Stimulated activated effector memory CD8-positive, alpha-beta T cell treated with anti-CD3 and anti-CD28 coated beads, Interleukin-12 subunit alpha, Interleukin-12 subunit beta, amount 100 ng/mL, for 72 hours (primary cell): ENCODE data around the gene CPA4.
A peak's percentile ranks its signal among the peaks of the same experiment; 100 is the strongest.

Experiments
- ATAC-seq: fragments of 150-1000 bp; cut with Tn5 transposase; 2 replicates; pipeline ENCODE4 v1.10.0; 2021
- DNase-seq, 2 donors: peaks; one replicate each; pipeline ENCODE4 v3.0.0; 2021 to 2022; ENCODE audit warnings: low spot score in 2 of 2
- H3K27ac Mint-ChIP-seq: one replicate; pipeline ENCODE4 v1.8.0; 2022; ENCODE audit warnings: mild to moderate bottlenecking, mixed read lengths
- H3K36me3 Mint-ChIP-seq: one replicate; pipeline ENCODE4 v1.8.0; 2022; ENCODE audit warnings: mild to moderate bottlenecking, mixed read lengths
- H3K4me1 Mint-ChIP-seq: one replicate; pipeline ENCODE4 v1.8.0; 2022; ENCODE audit warnings: mixed read lengths
- H3K4me3 Mint-ChIP-seq: one replicate; pipeline ENCODE4 v1.8.0; 2022; ENCODE audit warnings: mild to moderate bottlenecking, mixed read lengths
- H3K9me3 Mint-ChIP-seq: one replicate; pipeline ENCODE4 v1.8.0; 2022; ENCODE audit warnings: mixed read lengths

CPA4 gene

GRCh38 chr7:130369110-130369711 lies 76.2 kb downstream of the CPA4 start:
- H3K27ac Mint-ChIP-seq, result peak overlapping the region; percentile 48
- peaks cover 12% of the 10 kb centered on the region for H3K4me1 Mint-ChIP-seq
- peak overlapping the region; percentile 57 for H3K4me3 Mint-ChIP-seq
- H3K9me3 Mint-ChIP-seq, result no peaks in the 10 kb centered on the region
- no peak for DNase-seq
- H3K36me3 Mint-ChIP-seq, result no peaks in the 10 kb centered on the region
- ATAC-seq, result peak; percentile 23

- no peaks in the 10 kb centered on the region for H3K36me3 Mint-ChIP-seq
- H3K9me3 Mint-ChIP-seq, result no peaks in the 10 kb centered on the region
- no peak overlapping the region for H3K27ac Mint-ChIP-seq
- no peak for DNase-seq
- no peak for ATAC-seq
- H3K4me1 Mint-ChIP-seq, result peaks cover 12% of the 10 kb centered on the region
- H3K4me3 Mint-ChIP-seq, result no peak overlapping the region
These were observed 77.0 kb downstream of the CPA4 start for GRCh38 chr7:130369831-130370550.

DNA sequence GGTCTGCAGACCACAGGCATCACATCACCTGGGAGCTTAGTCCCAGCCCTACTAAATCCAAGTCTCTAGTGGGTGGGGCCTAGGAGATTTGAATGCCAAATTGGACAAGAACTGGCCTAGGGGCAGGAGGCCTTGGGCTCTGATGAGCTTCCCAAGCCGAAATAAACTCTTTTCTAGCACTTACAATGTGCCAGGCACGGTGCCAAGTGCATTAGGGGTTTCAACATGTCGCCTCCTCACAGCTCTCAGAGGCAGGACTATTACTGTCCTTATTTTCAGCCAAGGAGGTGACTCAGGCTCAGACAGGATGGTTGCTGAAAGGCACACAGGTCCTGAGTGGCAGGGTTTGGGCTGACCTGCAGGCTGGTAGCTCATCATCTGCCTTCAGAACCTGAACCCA lies 78.1 kb downstream of the CPA4 start:
- no peak for ATAC-seq
- Mint-ChIP-seq H3K27ac (no peak overlapping the region), H3K4me1 (peaks cover 12% of the 10 kb centered on the region), H3K9me3 (no peaks in the 10 kb centered on the region), H3K36me3 (no peaks in the 10 kb centered on the region), H3K4me3 (no peak overlapping the region)
- no peak for DNase-seq

DNA sequence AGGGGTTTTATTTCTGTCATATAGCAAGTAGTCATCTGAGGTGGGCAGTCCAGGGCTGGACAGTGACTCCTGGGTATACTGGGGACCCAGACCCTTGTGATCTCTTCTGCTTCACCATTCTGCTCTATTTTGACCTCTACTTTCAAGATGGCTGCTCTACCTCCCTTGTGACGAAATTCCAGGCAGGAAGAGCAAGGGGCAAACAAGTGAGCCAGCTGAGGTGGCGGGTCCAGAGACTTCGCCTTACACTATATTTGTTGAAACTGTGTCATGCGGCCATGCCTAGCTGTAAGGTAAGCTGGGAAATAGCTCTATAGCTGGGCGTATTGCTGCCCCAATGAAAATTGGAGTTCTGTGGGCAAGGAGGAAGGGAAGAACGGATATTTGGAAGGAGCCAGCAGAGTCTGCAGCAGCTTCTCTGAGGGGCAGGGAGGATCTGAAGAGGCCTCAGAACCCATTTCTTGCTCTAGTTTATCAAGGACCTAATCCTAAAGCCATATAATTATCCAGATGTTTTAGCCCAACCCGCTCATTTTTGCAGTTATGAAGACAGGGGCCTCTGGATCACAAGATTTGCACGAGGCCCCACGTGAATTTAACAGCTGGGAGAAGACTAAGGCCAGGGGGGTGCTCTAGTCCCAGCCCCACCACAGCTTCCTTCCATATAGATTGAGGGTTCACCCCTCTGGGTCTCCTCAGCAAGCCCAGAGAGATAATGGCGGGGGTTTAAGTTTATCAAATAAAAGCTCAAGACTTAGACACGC lies 79.6 kb downstream of the CPA4 start:
- peaks cover 2% of the 10 kb centered on the region for H3K9me3 Mint-ChIP-seq
- H3K4me1 Mint-ChIP-seq, result peaks cover 12% of the 10 kb centered on the region
- DNase-seq (no peak), ATAC-seq (no peak)
- H3K36me3 Mint-ChIP-seq, result no peaks in the 10 kb centered on the region
- H3K4me3 Mint-ChIP-seq, result no peak overlapping the region
- no peak overlapping the region for H3K27ac Mint-ChIP-seq
